MM.1S (cell line): Measurements from ENCODE around the gene MFNG.

Experiments
- DNase-seq: peaks from one replicate; pipeline ENCODE4 v3.0.0-alpha.2; 2015
- H2AFZ ChIP-seq: fragments of 300-600 bp; sonication (generic); 2 replicates; pipeline ENCODE4 v1.6.0; 2016; ENCODE audit warnings: antibody characterized with exemption, low read length
- H3F3A ChIP-seq: fragments of 300-600 bp; sonication (generic); 2 replicates; pipeline ENCODE4 v1.6.1; 2016; ENCODE audit warnings: mild to moderate bottlenecking, antibody characterized with exemption, low read length, moderate library complexity, mixed read lengths; ENCODE audit not compliant: insufficient read depth
- H3K27ac ChIP-seq: fragments of 300-600 bp; sonication (generic); 2 replicates; pipeline ENCODE4 v1.5.1; 2016; ENCODE audit warnings: mild to moderate bottlenecking, low read length
- H3K27me3 ChIP-seq: fragments of 300-600 bp; sonication (generic); replicated peaks from 2 replicates; pipeline ENCODE4 v1.6.0; 2016; ENCODE audit warnings: low read length; ENCODE audit not compliant: insufficient read depth
- H3K36me3 ChIP-seq: fragments of 300-600 bp; sonication (generic); replicated peaks from 2 replicates; pipeline ENCODE4 v1.6.1; 2016; ENCODE audit warnings: mild to moderate bottlenecking, low read length, mixed read lengths; ENCODE audit not compliant: insufficient read depth
- H3K4me1 ChIP-seq: fragments of 300-600 bp; sonication (generic); 2 replicates; pipeline ENCODE4 v1.6.1; 2016; ENCODE audit warnings: low read length, mixed read lengths
- H3K4me2 ChIP-seq: fragments of 300-600 bp; sonication (generic); 2 replicates; pipeline ENCODE4 v1.6.0; 2016; ENCODE audit warnings: low read depth, low read length
- H3K4me3 ChIP-seq: fragments of 300-600 bp; sonication (generic); 2 replicates; pipeline ENCODE4 v1.5.1; 2016; ENCODE audit warnings: low read length, mixed read lengths
- H3K79me2 ChIP-seq: fragments of 300-600 bp; sonication (generic); 2 replicates; pipeline ENCODE4 v1.6.1; 2016; ENCODE audit warnings: mixed run types, low read length, mixed read lengths
- H3K9ac ChIP-seq: fragments of 300-600 bp; sonication (generic); 2 replicates; pipeline ENCODE4 v1.6.1; 2016; ENCODE audit warnings: low read length, mixed read lengths
- H3K9me2 ChIP-seq: fragments of 300-600 bp; sonication (generic); replicated peaks from 2 replicates; pipeline ENCODE4 v1.6.1; 2016; ENCODE audit warnings: mild to moderate bottlenecking, low read length, mixed read lengths; ENCODE audit not compliant: insufficient read depth
- H3K9me3 ChIP-seq: fragments of 300-600 bp; sonication (generic); replicated peaks from 2 replicates; pipeline ENCODE4 v1.6.1; 2016; ENCODE audit warnings: mild to moderate bottlenecking, low read length, mixed read lengths; ENCODE audit not compliant: insufficient read depth
- H4K20me1 ChIP-seq: fragments of 300-600 bp; sonication (generic); 2 replicates; pipeline ENCODE4 v1.6.1; 2016; ENCODE audit warnings: mild to moderate bottlenecking, low read length, moderate library complexity, mixed read lengths; ENCODE audit not compliant: insufficient read depth
- CTCF ChIP-seq: fragments of 300-600 bp; sonication (generic); IDR thresholded peaks from 2 replicates; pipeline ENCODE4 v1.5.1; 2016; ENCODE audit warnings: antibody characterized with exemption, low read length, mixed read lengths
- EZH2 ChIP-seq: fragments of 300-600 bp; sonication (generic); optimal IDR thresholded peaks from 2 replicates; pipeline ENCODE3; 2017; ENCODE audit warnings: low read depth, mild to moderate bottlenecking, antibody characterized with exemption, low read length, mixed read lengths
- EZH2phosphoT487 ChIP-seq: fragments of 300-600 bp; sonication (generic); IDR thresholded peaks from 2 replicates; pipeline ENCODE4 v1.6.1; 2018; ENCODE audit warnings: antibody characterized with exemption, low read length

The MFNG gene

GRCh38 chr22:37443977-37444376, 42.2 kb downstream of the MFNG start:
- Histone ChIP-seq H3K4me3 (no peak overlapping the region), H3K9ac (no peak overlapping the region), H3F3A (no peaks in the 10 kb centered on the region), H4K20me1 (no peaks in the 10 kb centered on the region), H3K27me3 (peaks cover 87% of the 10 kb centered on the region), H3K4me1 (0 out of 2 replicates have a peak, but pooled peaks cover 4% of the 10 kb centered on the region), H3K36me3 (no peaks in the 10 kb centered on the region), H2AFZ (no peak overlapping the region), H3K4me2 (no peak overlapping the region), H3K27ac (no peak overlapping the region), H3K79me2 (no peaks in the 10 kb centered on the region), H3K9me2 (no peaks in the 10 kb centered on the region), H3K9me3 (no peaks in the 10 kb centered on the region)
- DNase-seq: no peak
- TF ChIP-seq EZH2: no peak
- TF ChIP-seq CTCF: no peak
- no peak for TF ChIP-seq EZH2phosphoT487

GRCh38 chr22:37443086-37443485, 43.1 kb downstream of the MFNG start:
- Histone ChIP-seq H4K20me1 (no peaks in the 10 kb centered on the region), H3K9ac (no peak overlapping the region), H3K4me3 (no peak overlapping the region), H3K27ac (no peak overlapping the region), H3K9me3 (no peaks in the 10 kb centered on the region), H3F3A (no peaks in the 10 kb centered on the region), H3K36me3 (no peaks in the 10 kb centered on the region), H3K9me2 (no peaks in the 10 kb centered on the region), H2AFZ (no peak overlapping the region), H3K4me2 (no peak overlapping the region), H3K27me3 (peaks cover 88% of the 10 kb centered on the region), H3K4me1 (0 out of 2 replicates have a peak, but pooled peaks cover 4% of the 10 kb centered on the region), H3K79me2 (no peaks in the 10 kb centered on the region)
- no peak for DNase-seq
- TF ChIP-seq EZH2phosphoT487 (no peak), CTCF (no peak), EZH2 (no peak)

DNA sequence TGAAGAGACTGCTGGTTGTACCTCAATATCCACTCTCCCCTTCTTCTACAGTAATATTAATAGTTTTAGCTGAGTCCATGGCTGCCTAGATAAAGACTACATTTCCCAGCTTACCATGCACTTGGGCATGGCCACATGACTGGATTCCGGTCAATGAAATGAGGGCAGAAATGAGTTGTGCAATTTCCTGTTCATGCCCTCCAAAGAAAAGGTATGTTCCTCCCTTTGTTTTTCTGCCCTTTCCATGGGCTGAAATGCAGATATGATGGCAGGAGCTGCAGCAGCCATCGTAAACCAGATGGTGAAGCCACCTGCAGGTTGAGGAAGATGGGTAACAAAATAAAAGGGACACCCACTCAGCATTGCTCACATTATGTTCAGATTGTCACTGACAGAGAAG, 43.6 kb downstream of the MFNG start:
- H3K27me3 ChIP-seq: peaks cover 88% of the 10 kb centered on the region
- H3K79me2 ChIP-seq: no peaks in the 10 kb centered on the region
- H2AFZ ChIP-seq: no peak overlapping the region
- H3K9me3 ChIP-seq: no peaks in the 10 kb centered on the region
- no peak overlapping the region for H3K4me2 ChIP-seq
- H3K9ac ChIP-seq: no peak overlapping the region
- H3K4me1 ChIP-seq: 0 out of 2 replicates have a peak, but pooled peaks cover 4% of the 10 kb centered on the region
- no peak overlapping the region for H3K4me3 ChIP-seq
- H3K36me3 ChIP-seq: no peaks in the 10 kb centered on the region
- TF ChIP-seq EZH2 (no peak), CTCF (no peak), EZH2phosphoT487 (no peak)
- no peaks in the 10 kb centered on the region for H4K20me1 ChIP-seq
- DNase-seq: no peak
- H3F3A ChIP-seq: no peaks in the 10 kb centered on the region
- no peak overlapping the region for H3K27ac ChIP-seq
- no peaks in the 10 kb centered on the region for H3K9me2 ChIP-seq
